ENCODE data around the gene RXRA. TPM values are rescaled to one million over a fixed set of nuclear protein-coding genes. Genes with fewer than 3 reads are reported as not detected.
A peak's percentile ranks its signal among the peaks of the same experiment; 100 is the strongest.

The RXRA gene
- total RNA-seq, 4 donors from 2014 or later, result 17.1 to 84.6 (median 24.0) TPM

DNA sequence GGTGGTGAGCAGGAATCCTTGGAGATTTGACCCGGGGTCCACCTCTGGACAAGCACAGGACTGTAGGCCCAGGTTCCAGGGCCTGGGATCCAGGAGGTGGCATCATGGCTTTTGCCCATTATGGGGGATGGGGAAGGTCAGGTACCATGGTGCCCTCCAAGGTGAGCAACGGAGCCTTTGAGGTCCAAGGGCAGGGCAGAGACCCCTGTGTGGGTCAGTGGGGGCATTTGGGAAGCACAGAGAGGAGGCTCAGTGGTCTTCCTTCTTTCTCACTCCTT, 117.7 kb downstream of the RXRA start:
- Histone ChIP-seq H3K36me3 (no peaks in the 10 kb centered on the region), H3K4me1 (peaks cover 0 to 24% of the 10 kb centered on the region in 2 donors), H3K4me3 (no peak overlapping the region), H3K27ac (no peak overlapping the region), H3K9me3 (no peaks in the 10 kb centered on the region), H3K27me3 (no peaks in the 10 kb centered on the region)
- no peak for TF ChIP-seq POLR2A (IDR thresholded peaks at IDR 0.05)
- TF ChIP-seq, protein P1, sequence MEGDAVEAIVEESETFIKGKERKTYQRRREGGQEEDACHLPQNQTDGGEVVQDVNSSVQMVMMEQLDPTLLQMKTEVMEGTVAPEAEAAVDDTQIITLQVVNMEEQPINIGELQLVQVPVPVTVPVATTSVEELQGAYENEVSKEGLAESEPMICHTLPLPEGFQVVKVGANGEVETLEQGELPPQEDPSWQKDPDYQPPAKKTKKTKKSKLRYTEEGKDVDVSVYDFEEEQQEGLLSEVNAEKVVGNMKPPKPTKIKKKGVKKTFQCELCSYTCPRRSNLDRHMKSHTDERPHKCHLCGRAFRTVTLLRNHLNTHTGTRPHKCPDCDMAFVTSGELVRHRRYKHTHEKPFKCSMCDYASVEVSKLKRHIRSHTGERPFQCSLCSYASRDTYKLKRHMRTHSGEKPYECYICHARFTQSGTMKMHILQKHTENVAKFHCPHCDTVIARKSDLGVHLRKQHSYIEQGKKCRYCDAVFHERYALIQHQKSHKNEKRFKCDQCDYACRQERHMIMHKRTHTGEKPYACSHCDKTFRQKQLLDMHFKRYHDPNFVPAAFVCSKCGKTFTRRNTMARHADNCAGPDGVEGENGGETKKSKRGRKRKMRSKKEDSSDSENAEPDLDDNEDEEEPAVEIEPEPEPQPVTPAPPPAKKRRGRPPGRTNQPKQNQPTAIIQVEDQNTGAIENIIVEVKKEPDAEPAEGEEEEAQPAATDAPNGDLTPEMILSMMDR (IDR thresholded peaks at IDR 0.05), result no peak
- DNase-seq, result no peak
- intact Hi-C loops (cut with DNase I; ENCODE audit: low total_unique reads), result no loop called here

DNA sequence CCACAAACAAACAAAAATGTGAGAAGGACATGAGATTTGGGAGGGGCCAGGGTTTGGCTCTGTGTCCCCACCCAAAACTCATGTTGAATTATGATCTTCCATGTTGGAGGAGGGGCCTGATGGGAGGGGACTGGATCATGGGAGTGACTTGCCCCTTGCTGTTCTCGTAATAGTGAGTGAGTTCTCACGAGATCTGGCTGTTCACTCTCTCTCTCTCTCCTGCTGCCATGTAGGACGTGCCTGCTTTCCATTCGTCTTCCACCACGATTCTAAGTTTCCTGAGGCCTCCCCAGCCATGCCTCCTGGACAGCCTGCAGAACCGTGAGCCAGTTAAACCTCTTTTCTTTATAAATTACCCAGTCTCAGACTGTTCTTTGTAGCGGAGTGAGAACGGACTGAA, 118.7 kb downstream of the RXRA start:
- Histone ChIP-seq H3K4me1 (peaks cover 0 to 24% of the 10 kb centered on the region in 2 donors), H3K36me3 (no peaks in the 10 kb centered on the region), H3K4me3 (no peak overlapping the region), H3K9me3 (no peaks in the 10 kb centered on the region), H3K27ac (no peak overlapping the region), H3K27me3 (no peaks in the 10 kb centered on the region)
- no peak for TF ChIP-seq POLR2A (IDR thresholded peaks at IDR 0.05)
- TF ChIP-seq, protein P1 (IDR thresholded peaks at IDR 0.05), result no peak
- DNase-seq, result no peak
- intact Hi-C loops (cut with DNase I; ENCODE audit: low total_unique reads), result no loop called here

DNA sequence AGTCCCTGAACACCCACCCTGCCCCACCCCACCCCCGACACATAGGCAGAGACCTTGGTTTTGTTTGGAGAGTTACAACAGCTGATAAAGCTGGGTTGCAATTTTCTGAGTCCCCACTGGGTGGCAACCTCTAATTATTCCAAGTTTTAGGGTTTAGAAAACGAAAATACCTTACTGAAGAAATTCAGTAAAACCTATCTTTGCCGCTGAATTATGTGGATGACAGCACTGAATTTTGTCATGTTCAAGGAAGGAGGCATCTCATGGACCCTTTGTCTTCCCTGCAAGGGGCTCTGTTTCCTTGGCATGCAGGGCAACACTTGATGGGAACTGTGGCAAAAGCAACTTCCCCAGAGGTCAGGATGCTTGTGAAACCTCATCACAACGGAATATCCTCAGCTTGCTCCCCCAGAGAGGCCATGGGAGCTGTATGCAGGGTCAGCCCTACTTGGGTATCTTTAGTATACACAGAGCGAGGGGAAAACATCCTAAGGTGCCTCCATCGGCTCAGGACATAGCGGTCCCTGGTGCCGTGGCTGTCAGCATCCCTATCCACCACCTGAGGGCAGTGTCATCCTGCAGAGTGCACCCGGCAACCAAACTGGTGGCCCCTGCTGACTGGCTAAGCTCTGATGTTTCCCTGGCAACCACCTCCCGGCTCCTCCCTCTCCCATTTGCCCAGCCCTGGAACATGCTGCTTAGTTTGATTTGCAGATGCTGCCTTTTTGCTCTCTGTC, 123.1 kb downstream of the RXRA start:
- H3K9me3 ChIP-seq, result no peaks in the 10 kb centered on the region
- no peak overlapping the region for H3K4me3 ChIP-seq
- no peaks in the 10 kb centered on the region for H3K4me1 ChIP-seq
- peak; percentile 92 to 95 for DNase-seq
- TF ChIP-seq POLR2A (IDR thresholded peaks at IDR 0.05), result no peak
- TF ChIP-seq, protein P1 (IDR thresholded peaks at IDR 0.05), result peak; percentile 91 to 98 (median 95)
- intact Hi-C loops (cut with DNase I; ENCODE audit: low total_unique reads), result no loop called here
- no peak overlapping the region for H3K27ac ChIP-seq
- H3K36me3 ChIP-seq, result no peaks in the 10 kb centered on the region
- no peaks in the 10 kb centered on the region for H3K27me3 ChIP-seq

DNA sequence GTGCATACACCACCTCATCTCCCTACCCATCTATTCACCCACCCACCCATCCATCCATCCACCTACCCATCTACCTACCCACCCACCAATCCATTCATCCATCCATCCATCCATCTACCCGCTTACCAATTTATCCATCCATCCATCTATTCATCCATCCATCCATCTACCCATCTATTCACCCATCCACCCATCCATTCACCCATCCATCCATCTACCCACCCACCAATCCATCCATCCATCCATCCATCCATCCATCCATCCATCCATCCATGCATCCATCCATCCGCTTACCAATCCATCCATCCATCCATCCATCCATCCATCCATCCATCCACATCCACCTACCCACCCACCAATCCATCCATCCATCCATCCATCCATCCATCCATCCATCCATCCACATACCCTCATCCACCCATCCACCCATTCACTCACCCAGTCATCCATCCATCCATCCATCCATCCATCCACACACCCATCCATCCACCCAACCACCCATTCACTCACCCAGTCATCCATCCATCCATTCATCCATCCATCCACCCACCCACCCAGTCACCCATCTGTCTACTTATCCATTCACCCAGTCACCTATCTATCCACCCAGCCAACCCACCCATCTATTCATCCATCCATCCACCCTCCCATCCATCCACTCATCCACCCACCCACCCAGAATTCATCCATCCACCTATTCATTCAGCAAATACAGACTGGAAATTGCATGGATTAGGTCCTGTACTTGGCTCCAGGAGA, 125.6 kb downstream of the RXRA start:
- Histone ChIP-seq H3K9me3 (no peaks in the 10 kb centered on the region), H3K27ac (no peak overlapping the region), H3K27me3 (no peaks in the 10 kb centered on the region), H3K4me3 (no peak overlapping the region), H3K36me3 (no peaks in the 10 kb centered on the region), H3K4me1 (peaks cover 8 to 12% of the 10 kb centered on the region in 2 donors)
- no peak for DNase-seq
- intact Hi-C loops (cut with DNase I; ENCODE audit: low total_unique reads), result loop anchor here (10.0 kb wide), 2 partner anchors 193 to 283 kb away; partner anchors contain the start of gene COL5A1
- TF ChIP-seq POLR2A (IDR thresholded peaks at IDR 0.05), result no peak
- TF ChIP-seq, protein P1 (IDR thresholded peaks at IDR 0.05), result no peak

DNA sequence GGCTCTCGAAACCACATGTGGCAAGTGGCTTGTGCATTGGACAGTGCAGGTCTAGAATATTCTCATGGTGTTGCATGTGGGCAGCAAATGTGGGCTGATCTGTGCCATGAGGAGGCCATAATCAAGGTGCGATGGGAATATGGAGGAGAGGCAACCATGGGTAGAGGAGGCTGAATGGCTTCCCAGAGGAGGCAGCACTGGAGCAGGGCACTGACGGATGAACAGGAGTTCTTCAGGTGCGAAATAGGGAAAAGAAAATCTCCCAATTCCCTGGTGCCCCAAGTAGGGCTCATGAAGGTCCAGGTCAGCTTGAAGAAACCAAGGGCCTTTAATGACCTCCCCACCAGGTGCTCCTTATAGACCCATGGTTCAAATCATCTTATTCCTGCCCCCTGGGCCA, 126.5 kb downstream of the RXRA start:
- H3K4me1 ChIP-seq, result peaks cover 10 to 14% of the 10 kb centered on the region in 2 donors
- intact Hi-C loops (cut with DNase I; ENCODE audit: low total_unique reads), result loop anchor here (10.0 kb wide), 2 partner anchors 192 to 282 kb away; partner anchors contain the start of gene COL5A1
- no peaks in the 10 kb centered on the region for H3K9me3 ChIP-seq
- no peak overlapping the region for H3K4me3 ChIP-seq
- TF ChIP-seq POLR2A (IDR thresholded peaks at IDR 0.05), result no peak
- TF ChIP-seq, protein P1 (IDR thresholded peaks at IDR 0.05), result no peak
- H3K36me3 ChIP-seq, result no peaks in the 10 kb centered on the region
- H3K27me3 ChIP-seq, result no peaks in the 10 kb centered on the region
- no peak for DNase-seq
- no peak overlapping the region for H3K27ac ChIP-seq
